B cell (primary cell): ENCODE data around the gene AK1.

Source experiments
- EZH2 ChIP-seq: IDR thresholded peaks from 2 replicates; pipeline ENCODE4 v1.6.1; 2012; ENCODE audit warnings: borderline replicate concordance, low read depth, mild to moderate bottlenecking, moderate library complexity, low read length; ENCODE audit not compliant: insufficient read depth, poor library complexity, severe bottlenecking
- TF ChIP-seq, protein P1 (sequence below): fragments of 200-600 bp; IDR thresholded peaks from one replicate; pipeline ENCODE4 v1.8.0; 2022; ENCODE audit warnings: antibody characterized with exemption, mild to moderate bottlenecking

DNA sequence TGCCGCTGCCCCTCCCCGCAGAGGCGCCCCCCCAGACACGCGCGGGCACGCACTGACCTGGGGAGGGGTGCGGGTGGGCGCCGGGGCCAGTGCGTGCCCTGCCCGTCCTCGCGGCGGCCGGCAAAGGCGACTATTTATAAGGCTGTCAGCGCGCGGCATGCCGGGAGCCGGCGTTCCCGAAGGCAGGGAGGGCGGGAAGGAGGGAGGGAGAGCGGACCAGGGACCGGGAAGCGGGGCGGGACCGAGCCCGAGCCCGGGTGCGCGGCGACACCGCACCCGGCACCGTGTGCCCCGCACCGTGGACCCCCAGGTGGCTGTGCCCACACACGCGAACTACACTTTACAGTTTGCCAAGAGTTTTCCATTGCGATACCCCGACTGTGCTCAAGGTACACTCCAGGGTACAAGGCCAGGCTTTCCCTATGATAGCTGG, at the start of gene AK1:
- TF ChIP-seq, protein P1, sequence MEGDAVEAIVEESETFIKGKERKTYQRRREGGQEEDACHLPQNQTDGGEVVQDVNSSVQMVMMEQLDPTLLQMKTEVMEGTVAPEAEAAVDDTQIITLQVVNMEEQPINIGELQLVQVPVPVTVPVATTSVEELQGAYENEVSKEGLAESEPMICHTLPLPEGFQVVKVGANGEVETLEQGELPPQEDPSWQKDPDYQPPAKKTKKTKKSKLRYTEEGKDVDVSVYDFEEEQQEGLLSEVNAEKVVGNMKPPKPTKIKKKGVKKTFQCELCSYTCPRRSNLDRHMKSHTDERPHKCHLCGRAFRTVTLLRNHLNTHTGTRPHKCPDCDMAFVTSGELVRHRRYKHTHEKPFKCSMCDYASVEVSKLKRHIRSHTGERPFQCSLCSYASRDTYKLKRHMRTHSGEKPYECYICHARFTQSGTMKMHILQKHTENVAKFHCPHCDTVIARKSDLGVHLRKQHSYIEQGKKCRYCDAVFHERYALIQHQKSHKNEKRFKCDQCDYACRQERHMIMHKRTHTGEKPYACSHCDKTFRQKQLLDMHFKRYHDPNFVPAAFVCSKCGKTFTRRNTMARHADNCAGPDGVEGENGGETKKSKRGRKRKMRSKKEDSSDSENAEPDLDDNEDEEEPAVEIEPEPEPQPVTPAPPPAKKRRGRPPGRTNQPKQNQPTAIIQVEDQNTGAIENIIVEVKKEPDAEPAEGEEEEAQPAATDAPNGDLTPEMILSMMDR: no peak
- TF ChIP-seq EZH2: no peak
